Bronchial epithelial cell (primary cell): ENCODE data around the gene LOXHD1. TPM values are rescaled to one million over a fixed set of nuclear protein-coding genes. Genes with fewer than 3 reads are reported as not detected.

ENCODE experiments used
- DNase-seq: peaks from one replicate; pipeline ENCODE4 v3.0.0-alpha.2; 2010; ENCODE audit warnings: low read depth
- FAIRE-seq: peaks from 2 replicates; lab custom pipeline; 2011; peaks lifted over from hg19 to GRCh38; lab: Jason Lieb, UNC
- H3K27me3 ChIP-seq: 2 replicates; pipeline ENCODE4 v1.5.1; 2011; ENCODE audit warnings: low read length; ENCODE audit not compliant: control insufficient read depth, insufficient read depth
- H3K36me3 ChIP-seq: 2 replicates; pipeline ENCODE4 v1.5.1; 2011; ENCODE audit warnings: low read length; ENCODE audit not compliant: control insufficient read depth, insufficient read depth
- H3K4me3 ChIP-seq: 2 replicates; pipeline ENCODE4 v1.5.1; 2011; ENCODE audit warnings: mild to moderate bottlenecking, low read depth, low read length, control low read depth
- total RNA-seq: library from RNA; depleted of rRNA; stranded (reverse); fragments of >200 nt; gene quantifications from 2 replicates; pipeline ENCODE4 v1.2.1, GENCODE V29; 2014
- TF ChIP-seq, protein P1 (sequence below): IDR thresholded peaks from 2 replicates; pipeline ENCODE4 v1.5.1; 2011; ENCODE audit warnings: mild to moderate bottlenecking, moderate library complexity, low read length, control low read depth, inconsistent platforms; ENCODE audit not compliant: insufficient read depth, severe bottlenecking

The LOXHD1 gene
- total RNA-seq, 1 donor from 2014 or later: not detected

DNA sequence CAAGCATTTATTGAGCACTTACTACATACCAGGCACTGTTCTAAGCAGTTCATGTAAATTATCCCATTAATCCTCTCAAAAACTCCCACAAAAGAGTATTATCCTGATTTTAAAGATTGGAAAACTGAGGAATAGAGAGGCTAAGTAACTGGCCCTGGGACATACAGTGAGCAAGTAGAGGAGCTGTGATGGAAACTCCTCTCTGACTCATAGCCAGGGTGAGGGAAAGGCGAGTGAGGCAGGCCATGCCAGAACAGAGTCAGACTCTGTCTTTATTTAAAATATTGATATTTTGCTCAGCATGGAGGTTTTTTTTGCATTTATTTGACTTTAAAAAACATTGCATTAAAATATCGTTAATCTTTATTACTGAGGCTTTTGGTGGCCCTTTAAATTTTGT, 208.0 kb downstream of the LOXHD1 start:
- Histone ChIP-seq H3K4me3 (no peak overlapping the region), H3K36me3 (peaks cover 4% of the 10 kb centered on the region), H3K27me3 (no peaks in the 10 kb centered on the region)
- TF ChIP-seq, protein P1, sequence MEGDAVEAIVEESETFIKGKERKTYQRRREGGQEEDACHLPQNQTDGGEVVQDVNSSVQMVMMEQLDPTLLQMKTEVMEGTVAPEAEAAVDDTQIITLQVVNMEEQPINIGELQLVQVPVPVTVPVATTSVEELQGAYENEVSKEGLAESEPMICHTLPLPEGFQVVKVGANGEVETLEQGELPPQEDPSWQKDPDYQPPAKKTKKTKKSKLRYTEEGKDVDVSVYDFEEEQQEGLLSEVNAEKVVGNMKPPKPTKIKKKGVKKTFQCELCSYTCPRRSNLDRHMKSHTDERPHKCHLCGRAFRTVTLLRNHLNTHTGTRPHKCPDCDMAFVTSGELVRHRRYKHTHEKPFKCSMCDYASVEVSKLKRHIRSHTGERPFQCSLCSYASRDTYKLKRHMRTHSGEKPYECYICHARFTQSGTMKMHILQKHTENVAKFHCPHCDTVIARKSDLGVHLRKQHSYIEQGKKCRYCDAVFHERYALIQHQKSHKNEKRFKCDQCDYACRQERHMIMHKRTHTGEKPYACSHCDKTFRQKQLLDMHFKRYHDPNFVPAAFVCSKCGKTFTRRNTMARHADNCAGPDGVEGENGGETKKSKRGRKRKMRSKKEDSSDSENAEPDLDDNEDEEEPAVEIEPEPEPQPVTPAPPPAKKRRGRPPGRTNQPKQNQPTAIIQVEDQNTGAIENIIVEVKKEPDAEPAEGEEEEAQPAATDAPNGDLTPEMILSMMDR: no peak
- FAIRE-seq (no peak), DNase-seq (peak; percentile 43)

DNA sequence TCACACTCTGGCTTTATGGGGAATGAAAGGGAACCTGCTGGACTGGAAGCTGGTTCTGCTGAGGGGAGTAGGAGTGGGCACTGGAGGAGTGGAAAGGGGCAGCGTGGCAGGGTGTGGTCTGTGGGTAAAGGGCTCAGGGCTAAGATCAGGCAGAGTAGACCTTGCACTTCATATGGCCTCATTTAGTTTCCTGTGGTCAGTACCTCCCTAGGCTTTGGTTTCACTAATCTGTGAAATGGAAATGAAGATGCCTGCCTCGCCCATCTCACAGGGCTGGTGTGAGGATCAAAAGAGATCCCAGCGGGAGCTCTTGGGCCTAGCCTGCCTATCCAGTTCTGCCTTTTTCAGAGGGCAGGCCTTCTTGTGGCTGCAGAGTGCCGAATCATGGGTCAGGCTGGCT, 208.7 kb downstream of the LOXHD1 start:
- H3K27me3 ChIP-seq: no peaks in the 10 kb centered on the region
- H3K36me3 ChIP-seq: peaks cover 4% of the 10 kb centered on the region
- FAIRE-seq (no peak), DNase-seq (no peak)
- TF ChIP-seq, protein P1: no peak
- no peak overlapping the region for H3K4me3 ChIP-seq

DNA sequence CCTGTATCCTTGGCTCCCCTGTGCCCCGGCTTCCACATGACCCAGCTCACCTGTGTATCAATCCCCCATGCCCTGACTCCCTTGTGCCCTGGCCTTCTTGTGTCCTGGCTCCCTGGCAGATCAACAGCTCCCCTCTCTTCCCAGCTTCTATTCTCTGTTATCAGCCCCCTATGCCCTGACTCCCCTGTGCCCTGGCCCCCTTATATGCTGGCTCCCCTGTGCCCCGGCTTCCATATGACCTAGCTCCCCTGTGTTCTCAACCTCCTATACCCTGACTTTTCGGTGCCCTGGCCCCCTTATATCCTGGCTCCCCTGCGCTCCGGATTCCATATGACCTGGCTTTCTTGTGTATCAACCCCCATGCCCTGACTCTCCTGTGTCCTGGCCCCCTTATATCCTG, 209.2 kb downstream of the LOXHD1 start:
- TF ChIP-seq, protein P1: no peak
- DNase-seq: no peak
- peak; percentile 58 for FAIRE-seq
- H3K27me3 ChIP-seq: no peaks in the 10 kb centered on the region
- no peak overlapping the region for H3K4me3 ChIP-seq
- peaks cover 4% of the 10 kb centered on the region for H3K36me3 ChIP-seq

DNA sequence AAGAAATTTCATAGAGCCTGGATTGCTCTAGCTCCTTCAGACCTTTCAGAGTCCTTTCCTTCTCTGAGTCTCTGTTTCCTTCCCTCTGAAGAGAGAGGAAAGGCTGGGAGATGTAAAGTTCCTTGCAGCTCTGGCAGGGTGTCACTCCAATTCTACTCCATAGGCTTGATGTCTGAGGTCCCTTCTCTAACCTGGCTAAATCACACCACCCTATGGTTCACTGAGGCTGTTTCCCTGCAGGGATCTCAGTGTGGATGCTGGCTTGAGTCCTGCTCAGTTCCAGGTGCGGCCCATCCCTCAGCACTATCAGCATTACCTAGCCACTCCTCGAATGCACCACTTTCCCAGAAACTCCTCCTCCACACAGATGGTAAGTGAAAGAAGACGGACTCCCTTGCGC, 209.7 kb downstream of the LOXHD1 start:
- TF ChIP-seq, protein P1: no peak
- H3K36me3 ChIP-seq: peaks cover 4% of the 10 kb centered on the region
- H3K4me3 ChIP-seq: no peak overlapping the region
- FAIRE-seq (no peak), DNase-seq (no peak)
- no peaks in the 10 kb centered on the region for H3K27me3 ChIP-seq

DNA sequence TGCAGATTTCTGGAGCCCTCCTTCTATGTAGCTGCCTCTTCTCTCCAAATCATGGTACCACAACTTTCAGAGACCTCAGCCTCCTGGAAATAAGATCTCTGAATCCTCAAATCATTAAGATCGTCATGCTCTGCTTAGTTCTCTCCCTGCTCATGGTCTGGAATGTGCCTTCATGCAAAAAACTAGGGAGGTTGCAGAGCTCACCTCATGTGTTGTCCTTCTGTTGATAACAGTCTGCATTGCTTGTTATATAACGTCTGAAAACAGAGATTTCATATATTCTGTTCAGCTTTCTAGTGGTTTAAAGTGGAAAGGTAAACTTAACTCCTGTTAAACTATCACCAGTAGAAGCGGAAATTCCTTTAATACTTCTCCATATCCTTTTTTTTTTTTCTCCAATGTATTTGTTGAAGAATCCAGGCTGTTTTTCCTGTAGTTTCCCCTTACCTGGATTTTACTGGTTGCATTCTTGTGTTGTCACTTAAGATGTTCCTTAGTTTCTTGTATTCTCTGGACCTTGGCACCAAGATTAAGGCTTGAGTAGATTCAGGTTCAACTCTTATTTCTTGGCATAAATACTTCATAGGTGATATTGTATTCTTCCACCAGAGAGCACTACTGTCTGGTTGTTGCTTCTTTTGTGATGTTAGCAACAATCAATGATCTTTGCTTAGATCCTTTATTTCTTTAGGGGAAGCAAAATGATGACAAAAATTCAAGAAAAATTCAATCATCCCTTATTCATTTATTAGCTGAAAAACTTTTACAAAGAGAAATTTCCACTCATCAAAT, 211.3 kb downstream of the LOXHD1 start:
- FAIRE-seq (no peak), DNase-seq (no peak)
- no peaks in the 10 kb centered on the region for H3K27me3 ChIP-seq
- TF ChIP-seq, protein P1: no peak
- no peak overlapping the region for H3K4me3 ChIP-seq
- H3K36me3 ChIP-seq: peaks cover 4% of the 10 kb centered on the region
